HL-60 (cell line): ENCODE measurements around the gene TRIO.

Experiments used
- CTCF ChIP-seq: IDR thresholded peaks from one replicate; pipeline ENCODE4 v1.5.1; 2011; ENCODE audit warnings: low read length, control low read depth, inconsistent platforms; ENCODE audit not compliant: insufficient read depth
- POLR2AphosphoS5 ChIP-seq: IDR thresholded peaks from 2 replicates; pipeline ENCODE4 v1.6.1; 2012; ENCODE audit warnings: low read depth

- TF ChIP-seq POLR2AphosphoS5 (no peak), CTCF (no peak)
Observed at GRCh38 chr5:14223372-14223771, 80.2 kb downstream of the TRIO start.
